ENCODE data around the gene ZNF799.

- TF ChIP-seq, protein P1, sequence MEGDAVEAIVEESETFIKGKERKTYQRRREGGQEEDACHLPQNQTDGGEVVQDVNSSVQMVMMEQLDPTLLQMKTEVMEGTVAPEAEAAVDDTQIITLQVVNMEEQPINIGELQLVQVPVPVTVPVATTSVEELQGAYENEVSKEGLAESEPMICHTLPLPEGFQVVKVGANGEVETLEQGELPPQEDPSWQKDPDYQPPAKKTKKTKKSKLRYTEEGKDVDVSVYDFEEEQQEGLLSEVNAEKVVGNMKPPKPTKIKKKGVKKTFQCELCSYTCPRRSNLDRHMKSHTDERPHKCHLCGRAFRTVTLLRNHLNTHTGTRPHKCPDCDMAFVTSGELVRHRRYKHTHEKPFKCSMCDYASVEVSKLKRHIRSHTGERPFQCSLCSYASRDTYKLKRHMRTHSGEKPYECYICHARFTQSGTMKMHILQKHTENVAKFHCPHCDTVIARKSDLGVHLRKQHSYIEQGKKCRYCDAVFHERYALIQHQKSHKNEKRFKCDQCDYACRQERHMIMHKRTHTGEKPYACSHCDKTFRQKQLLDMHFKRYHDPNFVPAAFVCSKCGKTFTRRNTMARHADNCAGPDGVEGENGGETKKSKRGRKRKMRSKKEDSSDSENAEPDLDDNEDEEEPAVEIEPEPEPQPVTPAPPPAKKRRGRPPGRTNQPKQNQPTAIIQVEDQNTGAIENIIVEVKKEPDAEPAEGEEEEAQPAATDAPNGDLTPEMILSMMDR (IDR thresholded peaks at IDR 0.05): no peak
- no peak for TF ChIP-seq POLR2A (IDR thresholded peaks at IDR 0.05)
Observed at GRCh38 chr19:12379732-12380443, 21.2 kb downstream of the ZNF799 start.

All from body of pancreas (tissue), 4 donors.